Thyroid gland (tissue), 4 donors: Measurements from ENCODE around the gene OLIG1.

Source experiments
- POLR2A ChIP-seq, 2 donors: fragments of 450-650 bp; IDR thresholded peaks; one replicate each; pipeline ENCODE4 v1.6.1; 2017; ENCODE audit warnings: antibody characterized with exemption in 2 of 2, mild to moderate bottlenecking in 2 of 2, moderate library complexity in 1 of 2
- TF ChIP-seq, protein P1 (sequence below), 6 experiments: fragments of 200-600 bp in 3 of 6; fragments of 450-650 bp in 3 of 6; sonication (generic) in 3 of 6; IDR thresholded peaks; one replicate each; pipeline ENCODE4 v1.5.1; 2016 to 2019; ENCODE audit warnings: antibody characterized with exemption in 6 of 6, mild to moderate bottlenecking in 2 of 6, inconsistent platforms in 1 of 6, moderate library complexity in 1 of 6

DNA sequence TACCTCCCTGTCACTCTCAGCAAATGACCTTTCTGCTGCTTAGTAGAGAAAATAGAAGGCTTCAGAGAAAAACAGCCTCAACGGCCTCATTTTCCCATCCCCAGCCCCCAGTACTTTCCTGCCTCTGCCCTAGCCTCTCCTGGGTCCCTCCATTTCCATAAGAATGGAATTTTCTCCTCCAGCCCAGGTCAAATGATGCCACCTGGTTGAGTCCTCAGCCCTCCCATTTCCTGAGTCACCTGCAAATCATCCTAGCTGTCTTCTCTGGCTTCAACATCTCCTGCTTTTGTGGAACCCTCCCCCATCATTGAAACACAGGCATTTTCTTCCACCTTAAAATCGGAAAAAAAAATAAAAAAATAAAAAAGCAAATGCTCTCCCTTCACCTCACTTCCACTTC is 35.1 kb downstream of the OLIG1 start:
- TF ChIP-seq POLR2A (IDR thresholded peaks at IDR 0.05): no peak
- TF ChIP-seq, protein P1, sequence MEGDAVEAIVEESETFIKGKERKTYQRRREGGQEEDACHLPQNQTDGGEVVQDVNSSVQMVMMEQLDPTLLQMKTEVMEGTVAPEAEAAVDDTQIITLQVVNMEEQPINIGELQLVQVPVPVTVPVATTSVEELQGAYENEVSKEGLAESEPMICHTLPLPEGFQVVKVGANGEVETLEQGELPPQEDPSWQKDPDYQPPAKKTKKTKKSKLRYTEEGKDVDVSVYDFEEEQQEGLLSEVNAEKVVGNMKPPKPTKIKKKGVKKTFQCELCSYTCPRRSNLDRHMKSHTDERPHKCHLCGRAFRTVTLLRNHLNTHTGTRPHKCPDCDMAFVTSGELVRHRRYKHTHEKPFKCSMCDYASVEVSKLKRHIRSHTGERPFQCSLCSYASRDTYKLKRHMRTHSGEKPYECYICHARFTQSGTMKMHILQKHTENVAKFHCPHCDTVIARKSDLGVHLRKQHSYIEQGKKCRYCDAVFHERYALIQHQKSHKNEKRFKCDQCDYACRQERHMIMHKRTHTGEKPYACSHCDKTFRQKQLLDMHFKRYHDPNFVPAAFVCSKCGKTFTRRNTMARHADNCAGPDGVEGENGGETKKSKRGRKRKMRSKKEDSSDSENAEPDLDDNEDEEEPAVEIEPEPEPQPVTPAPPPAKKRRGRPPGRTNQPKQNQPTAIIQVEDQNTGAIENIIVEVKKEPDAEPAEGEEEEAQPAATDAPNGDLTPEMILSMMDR (IDR thresholded peaks at IDR 0.05): no peak
